WTC11 (cell line): ENCODE measurements around the gene CSPG5. TPM values are rescaled to one million over a fixed set of nuclear protein-coding genes. Genes with fewer than 3 reads are reported as not detected.

Source experiments
- ATAC-seq: fragments of 200-7000 bp; cut with Tn5 transposase; 2 replicates; pipeline ENCODE4 v1.10.0; 2021; ENCODE audit warnings: mild to moderate bottlenecking, moderate library complexity
- CTCF ChIA-PET: fragments of 300-600 bp; sonication (Branson Sonifier 250); formaldehyde crosslinking; loops from one replicate; lab custom pipeline; 2021; ENCODE audit warnings: antibody characterized with exemption; lab: Charles Lee
- POLR2A ChIA-PET: fragments of 350-600 bp; sonication (Branson Sonifier 250); formaldehyde crosslinking; loops from one replicate; lab custom pipeline; 2021; ENCODE audit warnings: antibody characterized with exemption; lab: Charles Lee
- DNase-seq: peaks from one replicate; pipeline ENCODE4 v3.0.0; 2021; ENCODE audit warnings: low spot score
- H3K27ac Mint-ChIP-seq: 2 replicates; pipeline ENCODE4 v1.8.0; 2021; ENCODE audit warnings: mixed read lengths
- H3K27me3 Mint-ChIP-seq: 2 replicates; pipeline ENCODE4 v1.8.0; 2021; ENCODE audit warnings: low read depth, mild to moderate bottlenecking, moderate library complexity, mixed read lengths
- H3K36me3 Mint-ChIP-seq: 2 replicates; pipeline ENCODE4 v1.8.0; 2021; ENCODE audit warnings: mixed read lengths
- H3K4me1 Mint-ChIP-seq: 2 replicates; pipeline ENCODE4 v1.8.0; 2022; ENCODE audit warnings: mixed read lengths
- H3K4me3 Mint-ChIP-seq: 2 replicates; pipeline ENCODE4 v1.8.0; 2021; ENCODE audit warnings: mild to moderate bottlenecking, moderate library complexity, mixed read lengths
- H3K9me3 Mint-ChIP-seq: 2 replicates; pipeline ENCODE4 v1.8.0; 2021; ENCODE audit warnings: mixed read lengths
- ATF1 ChIP-seq: sonication (generic); formaldehyde crosslinking; IDR thresholded peaks from 2 replicates; pipeline ENCODE4 v1.8.1; 2023; ENCODE audit warnings: mild to moderate bottlenecking, moderate library complexity, missing genetic modification reagents
- CBFB ChIP-seq: sonication (generic); formaldehyde crosslinking; IDR thresholded peaks from 2 replicates; pipeline ENCODE4 v1.8.1; 2022; ENCODE audit warnings: mild to moderate bottlenecking, low read depth, missing genetic modification reagents
- EMX1 ChIP-seq: fragments of 250-450 bp; sonication (Bioruptor Pico); IDR thresholded peaks from 2 replicates; pipeline ENCODE4 v1.8.0; 2021; ENCODE audit warnings: mild to moderate bottlenecking
- ESRRA ChIP-seq: sonication (generic); formaldehyde crosslinking; IDR thresholded peaks from 2 replicates; pipeline ENCODE4 v1.8.1; 2022; ENCODE audit warnings: mild to moderate bottlenecking, missing genetic modification reagents, borderline replicate concordance
- GRHL2 ChIP-seq: fragments of 250-450 bp; sonication (Bioruptor Pico); IDR thresholded peaks from 2 replicates; pipeline ENCODE4 v1.8.0; 2022; ENCODE audit warnings: mild to moderate bottlenecking, moderate library complexity; ENCODE audit not compliant: insufficient replicate concordance, severe bottlenecking
- JUN ChIP-seq: sonication (generic); formaldehyde crosslinking; IDR thresholded peaks from 2 replicates; pipeline ENCODE4 v1.8.0; 2023; ENCODE audit warnings: mild to moderate bottlenecking, missing genetic modification reagents
- KAT7 ChIP-seq: sonication (generic); formaldehyde crosslinking; IDR thresholded peaks from 2 replicates; pipeline ENCODE4 v1.8.1; 2023; ENCODE audit warnings: missing genetic modification reagents, mild to moderate bottlenecking, borderline replicate concordance
- NFE2L1 ChIP-seq: sonication (generic); formaldehyde crosslinking; IDR thresholded peaks from 2 replicates; pipeline ENCODE4 v1.8.1; 2023; ENCODE audit warnings: missing genetic modification reagents
- NFYB ChIP-seq: sonication (generic); formaldehyde crosslinking; conservative IDR thresholded peaks from 2 replicates; pipeline ENCODE4 v1.8.0; 2022; ENCODE audit warnings: low read depth, missing genetic modification reagents
- NR2C2 ChIP-seq: sonication (generic); formaldehyde crosslinking; IDR thresholded peaks from 2 replicates; pipeline ENCODE4 v1.8.0; 2022; ENCODE audit warnings: mild to moderate bottlenecking, missing genetic modification reagents
- PRRX2 ChIP-seq: fragments of 250-450 bp; sonication (Bioruptor Pico); IDR thresholded peaks from 2 replicates; pipeline ENCODE4 v1.8.0; 2021; ENCODE audit warnings: mild to moderate bottlenecking
- RELA ChIP-seq: sonication (generic); formaldehyde crosslinking; IDR thresholded peaks from 2 replicates; pipeline ENCODE4 v1.8.1; 2022; ENCODE audit warnings: missing genetic modification reagents, mild to moderate bottlenecking, borderline replicate concordance
- RORB ChIP-seq: fragments of 250-450 bp; sonication (Bioruptor Pico); IDR thresholded peaks from 2 replicates; pipeline ENCODE4 v1.9.0; 2021; ENCODE audit warnings: mild to moderate bottlenecking
- SMAD3 ChIP-seq: sonication (generic); formaldehyde crosslinking; IDR thresholded peaks from 2 replicates; pipeline ENCODE4 v1.8.0; 2022; ENCODE audit warnings: missing genetic modification reagents, mild to moderate bottlenecking, borderline replicate concordance
- TCF7 ChIP-seq: sonication (generic); formaldehyde crosslinking; IDR thresholded peaks from 2 replicates; pipeline ENCODE4 v1.8.0; 2022; ENCODE audit warnings: mild to moderate bottlenecking, low read depth, missing genetic modification reagents, moderate library complexity
- TEAD4 ChIP-seq: sonication (generic); formaldehyde crosslinking; IDR thresholded peaks from 2 replicates; pipeline ENCODE4 v1.8.0; 2022; ENCODE audit warnings: mild to moderate bottlenecking, missing genetic modification reagents
- ZNF121 ChIP-seq: sonication (generic); formaldehyde crosslinking; IDR thresholded peaks from 2 replicates; pipeline ENCODE4 v1.8.0; 2023; ENCODE audit warnings: missing genetic modification reagents
- ZNF263 ChIP-seq: sonication (generic); formaldehyde crosslinking; IDR thresholded peaks from 2 replicates; pipeline ENCODE4 v1.8.1; 2022; ENCODE audit warnings: low read depth, mild to moderate bottlenecking, moderate library complexity, missing genetic modification reagents
- ZNF416 ChIP-seq: fragments of 250-450 bp; sonication (Bioruptor Pico); IDR thresholded peaks from 2 replicates; pipeline ENCODE4 v1.9.0; 2021; ENCODE audit warnings: mild to moderate bottlenecking, inconsistent platforms
- ZSCAN18 ChIP-seq: fragments of 250-450 bp; sonication (Bioruptor Pico); IDR thresholded peaks from 2 replicates; pipeline ENCODE4 v2.1.2; 2022; ENCODE audit warnings: mild to moderate bottlenecking, moderate library complexity
- total RNA-seq: library from RNA; stranded (reverse); gene quantifications from 3 replicates; pipeline ENCODE4 v1.2.3, GENCODE V29; 2021
- TF ChIP-seq, protein P1 (sequence below): sonication (generic); formaldehyde crosslinking; IDR thresholded peaks from 2 replicates; pipeline ENCODE4 v1.8.0; 2022; ENCODE audit warnings: mild to moderate bottlenecking, missing genetic modification reagents
- TF ChIP-seq, protein P2 (sequence below): sonication (generic); formaldehyde crosslinking; IDR thresholded peaks from 2 replicates; pipeline ENCODE4 v1.8.1; 2022; ENCODE audit warnings: low read depth, mild to moderate bottlenecking, moderate library complexity, missing genetic modification reagents, borderline replicate concordance
- TF ChIP-seq, protein P3 (sequence below): sonication (generic); formaldehyde crosslinking; conservative IDR thresholded peaks from 2 replicates; pipeline ENCODE4 v1.8.1; 2022; ENCODE audit warnings: mild to moderate bottlenecking, missing genetic modification reagents
- TF ChIP-seq, protein P4 (sequence below): fragments of 200-600 bp; IDR thresholded peaks from 2 replicates; pipeline ENCODE4 v1.8.0; 2022; ENCODE audit warnings: antibody characterized with exemption
- TF ChIP-seq, protein P5 (sequence below): sonication (generic); formaldehyde crosslinking; IDR thresholded peaks from 2 replicates; pipeline ENCODE4 v1.8.1; 2023; ENCODE audit warnings: mild to moderate bottlenecking, missing genetic modification reagents, moderate library complexity
- TF ChIP-seq, protein P6 (sequence below): fragments of 250-450 bp; sonication (Bioruptor Pico); IDR thresholded peaks from 2 replicates; pipeline ENCODE4 v1.9.0; 2021; ENCODE audit warnings: mild to moderate bottlenecking

CSPG5 gene
- total RNA-seq, 1 experiment from 2014 or later = 3.3 TPM

DNA sequence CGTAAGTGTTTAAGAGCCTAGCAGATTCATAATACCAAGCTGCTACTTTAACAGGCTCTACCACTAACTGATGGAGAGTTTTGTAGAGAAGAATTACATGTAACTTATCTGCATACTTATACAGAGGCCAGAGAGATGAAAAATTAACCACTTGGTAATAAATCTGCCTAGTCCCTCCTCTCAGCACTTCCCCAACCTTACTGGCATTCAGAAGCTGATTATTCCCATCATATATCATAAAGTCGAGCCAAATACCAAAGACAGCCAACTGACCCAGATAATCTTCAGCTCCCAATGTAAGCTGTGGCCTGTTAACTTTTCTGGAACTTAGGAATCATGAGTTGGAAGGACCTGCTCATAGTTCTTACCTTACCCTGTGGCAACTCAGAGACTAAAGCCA lies 25.5 kb upstream of the CSPG5 start:
- TF ChIP-seq, protein P1, sequence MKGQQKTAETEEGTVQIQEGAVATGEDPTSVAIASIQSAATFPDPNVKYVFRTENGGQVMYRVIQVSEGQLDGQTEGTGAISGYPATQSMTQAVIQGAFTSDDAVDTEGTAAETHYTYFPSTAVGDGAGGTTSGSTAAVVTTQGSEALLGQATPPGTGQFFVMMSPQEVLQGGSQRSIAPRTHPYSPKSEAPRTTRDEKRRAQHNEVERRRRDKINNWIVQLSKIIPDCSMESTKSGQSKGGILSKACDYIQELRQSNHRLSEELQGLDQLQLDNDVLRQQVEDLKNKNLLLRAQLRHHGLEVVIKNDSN (CRISPR knock-in tag) = no peak
- TF ChIP-seq NFE2L1 (no peak), ZNF121 (CRISPR knock-in tag) (no peak), RELA (CRISPR knock-in tag) (no peak), CBFB (CRISPR knock-in tag) (no peak), RORB (no peak), NR2C2 (CRISPR knock-in tag) (no peak), EMX1 (CRISPR knock-in tag) (no peak), SMAD3 (CRISPR knock-in tag) (no peak), ATF1 (CRISPR knock-in tag) (no peak)
- Mint-ChIP-seq H3K27me3 (no peaks in the 10 kb centered on the region), H3K4me3 (no peak overlapping the region), H3K9me3 (no peaks in the 10 kb centered on the region), H3K4me1 (no peaks in the 10 kb centered on the region), H3K36me3 (peaks cover 46% of the 10 kb centered on the region), H3K27ac (no peak overlapping the region)
- DNase-seq (no peak), ATAC-seq (no peak)
- POLR2A ChIA-PET = interaction anchor here (0.6 to 0.7 kb wide), 2 partner anchors 82 to 101 kb away, joined by 6 to 8 read pairs; no protein-coding TSS in a partner anchor
- CTCF ChIA-PET = interaction anchor here (1.2 kb wide), 1 partner anchor 82 kb away, joined by 4 read pairs; no protein-coding TSS in a partner anchor

DNA sequence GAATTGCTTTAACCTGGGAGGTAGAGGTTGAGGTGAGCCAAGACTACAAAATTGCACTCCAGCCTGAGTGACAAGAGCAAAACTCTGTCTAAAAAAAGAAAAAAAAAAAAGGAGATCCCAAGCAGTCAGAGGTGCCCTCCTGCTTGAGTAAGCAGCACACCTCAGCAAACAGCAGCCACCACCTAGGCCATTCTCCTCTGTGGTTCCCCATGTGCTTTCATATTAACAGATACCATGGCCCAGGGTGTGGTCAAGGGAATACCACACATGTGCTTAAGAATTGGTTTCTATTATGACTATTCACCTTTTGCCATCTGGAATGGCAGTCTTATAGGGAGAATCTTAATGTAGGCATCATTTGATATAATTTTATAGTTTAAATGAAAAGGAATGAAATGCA lies 24.7 kb upstream of the CSPG5 start:
- H3K27me3 Mint-ChIP-seq = no peaks in the 10 kb centered on the region
- no peak for ATAC-seq
- no peak overlapping the region for H3K4me3 Mint-ChIP-seq
- ChIA-PET POLR2A (no interaction called here), CTCF (interaction anchor here (1.1 kb wide), 1 partner anchor 81 kb away, joined by 4 read pairs; no protein-coding TSS in a partner anchor)
- no peak for DNase-seq
- H3K27ac Mint-ChIP-seq = no peak overlapping the region
- H3K9me3 Mint-ChIP-seq = no peaks in the 10 kb centered on the region
- no peak for TF ChIP-seq ESRRA (CRISPR knock-in tag)
- TF ChIP-seq TCF7 (CRISPR knock-in tag) = no peak
- TF ChIP-seq ZNF263 = no peak
- no peak for TF ChIP-seq ZSCAN18
- no peak for TF ChIP-seq ATF1 (CRISPR knock-in tag)
- TF ChIP-seq PRRX2 = no peak
- no peak for TF ChIP-seq EMX1 (CRISPR knock-in tag)
- TF ChIP-seq, protein P2, sequence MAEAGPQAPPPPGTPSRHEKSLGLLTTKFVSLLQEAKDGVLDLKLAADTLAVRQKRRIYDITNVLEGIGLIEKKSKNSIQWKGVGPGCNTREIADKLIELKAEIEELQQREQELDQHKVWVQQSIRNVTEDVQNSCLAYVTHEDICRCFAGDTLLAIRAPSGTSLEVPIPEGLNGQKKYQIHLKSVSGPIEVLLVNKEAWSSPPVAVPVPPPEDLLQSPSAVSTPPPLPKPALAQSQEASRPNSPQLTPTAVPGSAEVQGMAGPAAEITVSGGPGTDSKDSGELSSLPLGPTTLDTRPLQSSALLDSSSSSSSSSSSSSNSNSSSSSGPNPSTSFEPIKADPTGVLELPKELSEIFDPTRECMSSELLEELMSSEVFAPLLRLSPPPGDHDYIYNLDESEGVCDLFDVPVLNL (CRISPR knock-in tag) = no peak
- TF ChIP-seq, protein P3, sequence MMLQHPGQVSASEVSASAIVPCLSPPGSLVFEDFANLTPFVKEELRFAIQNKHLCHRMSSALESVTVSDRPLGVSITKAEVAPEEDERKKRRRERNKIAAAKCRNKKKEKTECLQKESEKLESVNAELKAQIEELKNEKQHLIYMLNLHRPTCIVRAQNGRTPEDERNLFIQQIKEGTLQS (CRISPR knock-in tag) = no peak
- TF ChIP-seq, all 79 proteins: peak for 0
- Mint-ChIP-seq H3K4me1 (no peaks in the 10 kb centered on the region), H3K36me3 (peaks cover 44% of the 10 kb centered on the region)

- no peak overlapping the region for H3K4me3 Mint-ChIP-seq
- H3K27me3 Mint-ChIP-seq = no peaks in the 10 kb centered on the region
- no peaks in the 10 kb centered on the region for H3K4me1 Mint-ChIP-seq
- no peak overlapping the region for H3K27ac Mint-ChIP-seq
- no peak for ATAC-seq
- H3K9me3 Mint-ChIP-seq = no peaks in the 10 kb centered on the region
- CTCF ChIA-PET = no interaction called here
- POLR2A ChIA-PET = interaction anchor here (0.7 kb wide), 1 partner anchor 141 kb away, joined by 3 read pairs; no protein-coding TSS in a partner anchor
- H3K36me3 Mint-ChIP-seq = peaks cover 45% of the 10 kb centered on the region
- DNase-seq = no peak
- no peak for TF ChIP-seq NFYB (CRISPR knock-in tag)
- TF ChIP-seq, protein P4, sequence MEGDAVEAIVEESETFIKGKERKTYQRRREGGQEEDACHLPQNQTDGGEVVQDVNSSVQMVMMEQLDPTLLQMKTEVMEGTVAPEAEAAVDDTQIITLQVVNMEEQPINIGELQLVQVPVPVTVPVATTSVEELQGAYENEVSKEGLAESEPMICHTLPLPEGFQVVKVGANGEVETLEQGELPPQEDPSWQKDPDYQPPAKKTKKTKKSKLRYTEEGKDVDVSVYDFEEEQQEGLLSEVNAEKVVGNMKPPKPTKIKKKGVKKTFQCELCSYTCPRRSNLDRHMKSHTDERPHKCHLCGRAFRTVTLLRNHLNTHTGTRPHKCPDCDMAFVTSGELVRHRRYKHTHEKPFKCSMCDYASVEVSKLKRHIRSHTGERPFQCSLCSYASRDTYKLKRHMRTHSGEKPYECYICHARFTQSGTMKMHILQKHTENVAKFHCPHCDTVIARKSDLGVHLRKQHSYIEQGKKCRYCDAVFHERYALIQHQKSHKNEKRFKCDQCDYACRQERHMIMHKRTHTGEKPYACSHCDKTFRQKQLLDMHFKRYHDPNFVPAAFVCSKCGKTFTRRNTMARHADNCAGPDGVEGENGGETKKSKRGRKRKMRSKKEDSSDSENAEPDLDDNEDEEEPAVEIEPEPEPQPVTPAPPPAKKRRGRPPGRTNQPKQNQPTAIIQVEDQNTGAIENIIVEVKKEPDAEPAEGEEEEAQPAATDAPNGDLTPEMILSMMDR = no peak
- no peak for TF ChIP-seq GRHL2 (CRISPR knock-in tag)
- TF ChIP-seq KAT7 (CRISPR knock-in tag) = no peak
- no peak for TF ChIP-seq TEAD4 (CRISPR knock-in tag)
- no peak for TF ChIP-seq ZSCAN18
- TF ChIP-seq, protein P5, sequence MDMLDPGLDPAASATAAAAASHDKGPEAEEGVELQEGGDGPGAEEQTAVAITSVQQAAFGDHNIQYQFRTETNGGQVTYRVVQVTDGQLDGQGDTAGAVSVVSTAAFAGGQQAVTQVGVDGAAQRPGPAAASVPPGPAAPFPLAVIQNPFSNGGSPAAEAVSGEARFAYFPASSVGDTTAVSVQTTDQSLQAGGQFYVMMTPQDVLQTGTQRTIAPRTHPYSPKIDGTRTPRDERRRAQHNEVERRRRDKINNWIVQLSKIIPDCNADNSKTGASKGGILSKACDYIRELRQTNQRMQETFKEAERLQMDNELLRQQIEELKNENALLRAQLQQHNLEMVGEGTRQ (CRISPR knock-in tag) = no peak
- TF ChIP-seq RORB = no peak
- no peak for TF ChIP-seq JUN (CRISPR knock-in tag)
- no peak for TF ChIP-seq ZNF416 (CRISPR knock-in tag)
- TF ChIP-seq, protein P6, sequence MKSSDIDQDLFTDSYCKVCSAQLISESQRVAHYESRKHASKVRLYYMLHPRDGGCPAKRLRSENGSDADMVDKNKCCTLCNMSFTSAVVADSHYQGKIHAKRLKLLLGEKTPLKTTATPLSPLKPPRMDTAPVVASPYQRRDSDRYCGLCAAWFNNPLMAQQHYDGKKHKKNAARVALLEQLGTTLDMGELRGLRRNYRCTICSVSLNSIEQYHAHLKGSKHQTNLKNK (CRISPR knock-in tag) = no peak
- TF ChIP-seq EMX1 (CRISPR knock-in tag) = no peak
Measured at GRCh38 chr3:47601281-47601680, 22.6 kb upstream of the CSPG5 start.
